Dedifferentiated amniotic fluid mesenchymal stem cell (primary cell): ENCODE data around the gene BHLHE23.

Source experiments
- DNase-seq: peaks from one replicate; pipeline ENCODE4 v3.0.0-alpha.2; 2016; ENCODE audit errors: extremely low spot score

BHLHE23 gene

DNA sequence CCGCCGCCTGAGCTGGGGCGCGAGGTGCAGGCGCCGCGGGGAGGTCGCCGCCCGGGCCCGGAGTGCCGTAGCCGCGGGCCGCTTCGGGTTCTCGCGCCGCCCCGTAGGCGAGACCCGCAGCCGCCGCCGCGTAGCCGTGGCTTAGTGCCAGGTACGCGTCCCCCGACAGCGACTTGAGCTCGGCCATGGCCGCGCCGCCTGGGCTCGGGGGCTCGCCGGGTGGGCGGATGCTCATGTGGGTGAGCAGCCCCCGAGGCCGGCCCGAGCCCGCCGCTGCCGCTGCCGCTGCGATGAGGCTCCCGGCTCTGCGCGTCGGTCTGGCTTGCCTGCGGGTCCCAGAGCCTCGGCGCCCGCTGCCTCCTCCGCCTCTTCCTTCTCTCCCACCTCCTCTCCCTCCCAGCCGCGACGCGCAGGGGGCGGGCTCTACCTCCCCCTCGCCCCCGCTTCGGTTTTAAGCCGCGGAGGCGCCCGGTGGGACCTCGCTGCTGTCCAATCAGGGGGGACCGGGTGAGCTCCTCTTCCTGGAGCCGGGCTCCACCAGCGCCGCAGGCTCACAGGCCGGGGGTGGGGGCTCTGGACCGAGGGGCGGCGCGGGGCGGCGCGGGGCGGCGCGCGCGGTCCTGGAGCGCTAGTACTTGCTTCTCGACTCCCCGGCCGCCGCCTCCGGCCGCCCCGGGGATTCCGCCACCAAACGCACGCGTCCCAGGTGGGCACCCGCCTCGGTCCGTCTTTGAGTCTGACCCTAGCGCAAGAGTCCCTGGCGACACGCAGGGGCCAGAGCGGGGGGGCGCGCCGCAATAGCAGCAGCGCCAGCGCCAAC, at the start of gene BHLHE23:
Gene BHLHE23 (minus strand): TSS at position 425 of the 820 bp plus-strand sequence. CDS start 190 bp downstream, at position 235.
- no peak for DNase-seq

DNA sequence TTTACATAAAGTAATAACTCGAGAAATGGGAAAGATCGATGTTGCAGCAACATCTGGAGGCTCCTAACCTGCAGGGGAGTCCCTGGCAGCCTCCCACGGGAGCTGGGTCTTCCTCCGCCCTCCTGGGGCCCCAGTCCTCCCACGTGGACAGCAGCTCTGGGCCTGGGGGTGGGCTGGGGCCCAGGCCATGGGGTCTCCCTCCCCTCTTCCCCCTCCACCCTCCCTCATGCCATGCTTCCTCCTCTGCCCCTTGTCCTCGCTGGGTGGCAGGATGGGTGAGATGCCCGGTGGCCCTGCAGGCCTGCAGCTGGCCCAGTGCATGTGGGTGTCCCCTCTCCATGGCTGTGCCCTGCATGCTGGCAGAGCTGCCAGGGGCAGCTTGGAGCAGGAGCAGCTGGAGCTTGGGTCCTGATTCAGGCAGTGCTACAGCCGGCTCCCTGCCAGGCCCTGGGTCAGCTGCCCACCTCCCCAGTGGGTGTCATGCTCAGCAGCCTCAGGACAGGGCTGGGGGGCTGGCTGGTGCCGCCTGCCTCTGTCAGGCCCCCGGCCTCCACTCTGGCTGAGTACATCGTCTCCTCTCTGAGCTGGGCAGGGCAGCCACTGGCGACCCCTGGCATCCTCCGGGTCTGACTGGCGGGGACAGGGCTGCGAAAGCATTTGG, 48.9 kb upstream of the BHLHE23 start:
- no peak for DNase-seq

DNA sequence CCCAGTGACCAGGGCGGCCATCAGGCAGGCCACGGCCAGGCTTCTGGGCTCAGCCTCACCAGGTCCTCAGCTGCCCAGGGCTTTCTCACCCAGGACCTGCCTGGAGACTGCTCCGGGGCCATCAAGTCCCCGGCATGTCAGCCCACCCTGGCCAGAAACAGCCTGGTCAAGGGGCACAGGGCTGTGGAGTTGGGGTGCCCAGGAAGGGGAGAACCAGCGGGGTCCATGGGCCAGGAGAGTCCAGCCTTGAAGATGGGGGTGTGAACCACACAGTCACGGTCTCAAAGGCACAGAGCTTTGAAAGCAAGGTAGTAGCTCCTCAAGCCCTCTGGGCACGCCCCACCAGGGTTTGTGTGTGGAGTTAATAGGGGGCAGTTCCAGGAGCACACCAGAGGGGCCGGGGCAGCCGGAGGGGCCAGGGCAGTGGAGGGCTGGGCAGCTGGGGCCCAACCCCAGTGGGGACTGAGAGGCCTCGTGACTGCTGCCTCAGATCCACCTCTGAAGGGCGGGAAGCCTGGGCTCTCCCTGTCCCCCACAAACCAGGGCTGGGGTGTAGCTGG, 48.0 kb upstream of the BHLHE23 start:
- DNase-seq = no peak

DNA sequence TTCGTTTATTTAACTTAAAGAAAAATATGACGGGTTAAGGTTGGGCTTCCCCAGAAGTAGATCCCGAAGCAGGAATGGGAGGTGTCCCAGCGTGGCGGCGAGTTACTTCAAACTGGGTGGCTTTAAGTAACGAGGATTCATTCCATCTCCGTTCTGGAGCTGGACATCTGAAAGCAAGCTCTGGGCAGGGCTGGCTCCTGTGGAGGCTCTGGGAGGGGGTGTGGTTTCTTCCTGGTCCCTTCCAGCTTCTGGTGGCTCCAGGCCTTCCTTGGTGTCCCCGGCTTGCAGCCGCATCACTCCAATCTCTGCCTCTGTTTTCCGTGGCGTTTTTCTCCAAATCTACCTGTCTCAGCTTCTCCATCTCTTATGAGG, 47.3 kb upstream of the BHLHE23 start:
- no peak for DNase-seq

DNA sequence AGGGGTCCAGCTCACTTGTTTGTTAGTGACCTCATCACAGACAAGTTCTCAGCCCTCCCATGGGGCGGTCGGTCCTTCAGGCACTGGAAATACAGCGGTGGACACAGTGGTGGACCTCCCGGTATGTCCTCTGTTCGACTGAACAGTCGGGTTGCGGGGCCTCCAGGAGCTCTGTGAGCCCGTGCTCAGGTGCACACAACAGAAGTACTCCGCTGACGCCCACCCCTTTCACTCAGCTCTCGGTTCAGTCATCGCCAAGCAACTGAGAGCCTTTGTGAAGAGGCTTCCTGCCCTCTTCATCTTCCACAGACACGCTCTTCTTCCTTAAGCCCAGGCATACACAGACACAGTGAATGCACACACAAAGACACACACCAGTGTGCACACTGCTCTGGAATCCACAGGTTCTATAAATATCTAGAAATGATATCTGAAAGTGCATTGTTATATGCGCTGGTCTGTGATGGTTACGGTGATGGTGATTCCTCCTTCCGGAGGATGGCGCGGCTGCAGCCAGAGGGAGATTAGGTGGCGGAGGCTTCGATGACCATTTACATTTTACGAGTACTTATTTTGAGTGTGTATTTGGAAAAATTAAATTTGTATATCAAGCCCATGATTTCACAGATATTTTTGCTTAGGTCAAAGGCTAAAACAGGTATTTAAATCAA, 46.8 kb upstream of the BHLHE23 start:
- no peak for DNase-seq

DNA sequence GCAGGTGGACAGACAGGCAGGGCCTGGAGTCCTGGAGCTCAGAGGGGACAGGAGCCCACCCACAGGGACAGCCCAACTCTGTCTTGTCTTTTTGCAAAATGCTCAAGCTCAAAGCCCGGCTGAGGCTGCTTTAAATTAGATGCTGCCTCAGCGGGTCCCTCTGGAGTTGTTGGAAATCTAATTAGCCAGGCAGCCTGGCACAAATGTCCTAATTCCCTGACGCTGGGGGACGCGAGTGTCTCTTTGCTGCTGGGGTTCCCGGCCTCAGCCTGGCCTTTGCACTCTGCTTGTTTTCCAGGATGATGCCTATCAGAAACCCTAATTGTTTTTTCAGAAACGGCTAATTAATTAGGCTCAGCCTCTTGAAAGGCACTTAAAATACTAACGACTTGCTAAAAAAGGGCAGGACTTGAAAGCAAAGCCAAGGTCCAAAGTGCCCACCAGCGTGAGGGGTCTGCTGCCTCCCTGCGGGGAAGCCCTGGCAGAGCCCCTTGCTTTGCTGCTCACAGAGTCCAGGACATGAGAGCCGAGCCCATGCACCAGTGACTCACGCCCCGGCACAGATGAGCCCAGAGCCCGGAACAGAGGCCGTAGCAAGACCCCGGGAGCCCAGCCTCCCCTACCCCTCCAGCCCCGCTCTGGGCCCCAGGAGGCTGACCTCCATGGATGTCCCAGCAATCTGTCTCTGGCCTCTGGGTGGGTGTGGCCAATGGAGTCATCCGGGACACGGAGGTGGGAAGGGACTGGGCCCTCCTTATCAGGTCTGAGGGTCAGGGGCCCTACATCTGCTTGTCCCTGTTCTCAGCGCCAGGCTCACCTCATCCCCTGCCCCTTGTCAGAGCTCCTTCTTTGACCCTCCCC, 46.0 kb upstream of the BHLHE23 start:
- no peak for DNase-seq

DNA sequence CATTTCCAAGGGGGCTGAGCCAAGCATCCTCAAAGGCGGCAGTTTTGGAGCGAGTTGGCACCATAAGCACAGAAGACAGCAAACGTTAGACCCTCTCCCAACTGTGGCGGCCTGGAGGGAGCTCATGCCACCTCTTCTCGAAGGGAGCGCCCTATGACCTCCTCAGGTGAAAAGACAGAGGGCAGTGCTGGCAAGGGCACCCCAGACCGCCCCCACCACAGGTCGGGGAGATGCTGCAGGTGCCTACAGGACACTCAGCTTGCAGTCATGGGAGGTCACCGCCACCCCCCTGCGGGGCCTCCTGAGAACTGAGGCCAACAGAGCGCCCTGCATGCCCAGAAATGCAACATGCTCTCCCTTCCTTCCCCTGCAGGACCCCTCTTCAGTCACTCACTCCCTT, 45.1 kb upstream of the BHLHE23 start:
- DNase-seq = no peak

DNA sequence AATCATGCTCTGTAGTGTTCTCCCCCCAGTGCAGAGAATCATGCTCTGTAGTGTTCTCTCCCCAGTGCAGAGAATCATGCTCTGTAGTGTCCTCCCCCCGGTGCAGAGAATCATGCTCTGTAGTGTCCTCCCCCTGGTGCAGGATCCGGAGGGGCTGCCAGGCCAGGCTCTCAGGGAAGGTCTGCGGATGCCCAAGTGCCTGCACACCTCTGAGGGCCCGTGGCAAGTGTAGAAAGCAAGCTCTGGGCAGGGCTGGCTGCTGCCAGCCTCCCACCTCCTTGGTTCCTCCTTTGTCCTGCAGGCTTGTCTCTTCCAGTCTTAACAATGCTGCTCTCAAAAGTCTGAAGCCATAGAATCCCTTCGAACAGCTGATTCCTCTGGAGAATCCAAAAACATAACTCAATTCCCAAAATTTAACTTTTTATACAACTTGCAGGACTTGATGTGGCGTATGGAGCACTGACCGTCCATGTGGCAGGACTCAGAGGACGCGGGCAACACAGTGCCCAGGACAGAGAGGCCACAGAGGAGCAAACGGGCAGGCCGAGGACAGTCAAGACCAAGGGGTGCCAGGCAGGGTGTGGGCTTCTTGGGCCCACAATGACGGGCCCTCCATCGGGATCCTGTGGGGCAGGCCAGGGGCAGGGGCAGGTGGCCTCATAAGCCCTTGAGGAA, 44.6 kb upstream of the BHLHE23 start:
- no peak for DNase-seq

DNA sequence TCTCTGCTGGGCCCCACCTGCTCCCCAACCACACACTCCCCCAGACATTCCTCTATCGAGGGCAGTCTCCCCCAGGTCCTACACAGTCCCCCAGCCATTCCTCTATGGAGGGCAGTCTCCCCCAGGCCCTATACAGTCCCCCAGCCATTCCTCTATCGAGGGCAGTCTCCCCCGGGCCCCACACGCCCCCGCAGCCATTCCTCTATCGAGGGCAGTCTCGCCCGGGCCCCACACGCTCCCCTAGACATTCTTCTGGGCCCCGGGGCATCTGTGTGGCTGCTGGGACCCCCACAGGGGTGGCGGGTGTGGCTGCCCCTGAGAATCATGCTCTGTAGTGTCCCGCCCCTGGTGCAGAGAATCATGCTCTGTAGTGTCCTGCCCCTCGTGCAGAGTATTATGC, 43.6 kb upstream of the BHLHE23 start:
- DNase-seq = no peak

DNA sequence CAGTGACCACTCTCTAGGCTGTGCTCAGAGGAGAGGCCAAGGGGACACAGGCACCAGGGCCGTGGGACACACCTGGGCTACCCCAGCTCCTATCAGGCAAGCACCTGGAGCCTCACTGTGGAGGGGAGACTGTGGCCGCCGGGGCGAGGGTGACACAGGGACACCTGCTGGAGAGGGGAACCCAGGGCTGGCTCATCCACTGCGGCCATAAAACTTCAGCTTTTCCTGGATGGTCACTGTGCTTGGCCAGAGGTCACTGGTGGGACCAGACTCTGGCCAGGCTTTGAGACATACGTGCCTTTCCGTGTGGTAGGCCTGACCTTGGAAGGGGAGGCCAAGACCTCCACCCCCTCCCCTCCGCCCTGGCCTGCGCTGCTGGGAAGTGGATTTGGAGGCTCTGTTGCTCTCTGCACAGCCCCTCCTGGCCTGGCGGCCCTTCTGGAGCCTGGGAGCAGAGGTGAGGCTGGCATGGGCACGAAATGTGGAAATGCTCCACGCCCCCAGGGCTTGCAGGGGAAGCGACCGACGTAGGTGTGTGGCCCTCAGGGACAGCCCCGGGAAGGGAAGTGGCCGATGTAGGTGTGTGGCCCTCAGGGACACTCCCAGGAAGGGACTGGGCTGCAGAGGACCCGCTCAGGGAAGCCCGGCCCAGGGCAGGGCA, 42.9 kb upstream of the BHLHE23 start:
- DNase-seq = no peak

DNA sequence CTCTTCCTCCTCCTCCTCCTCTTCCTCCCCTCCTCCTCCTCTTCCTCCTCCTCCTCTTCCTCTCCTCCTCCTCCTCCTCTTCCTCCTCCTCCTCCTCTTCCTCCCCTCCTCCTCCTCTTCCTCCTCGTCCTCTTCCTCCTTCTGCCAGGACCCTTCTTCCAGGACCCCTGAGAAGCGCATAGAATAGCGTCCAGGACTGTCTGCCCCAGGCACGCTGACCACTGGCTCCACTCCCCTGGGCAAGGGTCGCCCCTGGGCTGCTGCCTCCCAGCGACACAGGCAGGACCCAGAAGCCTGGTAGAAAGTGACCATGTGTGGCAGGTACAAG, 42.4 kb upstream of the BHLHE23 start:
- DNase-seq = no peak

DNA sequence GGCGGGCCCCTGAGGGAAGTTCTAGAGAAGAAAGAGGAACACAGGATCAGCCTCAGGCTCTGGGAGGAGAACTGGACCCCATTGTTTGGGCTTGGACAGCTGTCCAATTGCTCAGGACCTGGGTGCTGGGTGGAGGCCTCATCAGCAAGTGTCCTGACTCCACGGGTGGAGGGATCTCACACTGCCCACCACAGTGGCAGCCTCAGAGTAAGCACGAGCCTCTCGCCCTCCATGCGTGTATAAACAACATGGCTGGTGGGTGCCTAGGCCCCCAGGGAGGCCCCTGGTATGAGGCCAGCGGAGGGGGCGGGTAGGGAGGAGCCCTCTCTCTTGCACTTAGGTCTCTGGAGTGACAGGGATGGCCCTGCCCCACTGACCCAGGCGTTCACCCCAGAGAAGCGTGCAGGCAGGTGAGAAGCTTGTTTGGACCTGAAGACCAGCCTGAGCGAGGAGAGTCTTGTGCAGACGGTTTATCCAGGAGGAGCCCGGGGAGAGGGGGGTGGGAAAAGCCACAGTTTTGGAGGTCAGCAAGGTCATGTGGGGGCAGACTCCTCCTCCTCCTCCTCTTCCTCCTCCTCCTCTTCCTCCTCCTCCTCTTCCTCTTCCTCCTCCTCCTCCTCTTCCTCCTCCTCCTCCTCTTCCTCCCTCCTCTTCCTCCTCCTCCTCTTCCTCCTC, 41.9 kb upstream of the BHLHE23 start:
- DNase-seq = no peak

DNA sequence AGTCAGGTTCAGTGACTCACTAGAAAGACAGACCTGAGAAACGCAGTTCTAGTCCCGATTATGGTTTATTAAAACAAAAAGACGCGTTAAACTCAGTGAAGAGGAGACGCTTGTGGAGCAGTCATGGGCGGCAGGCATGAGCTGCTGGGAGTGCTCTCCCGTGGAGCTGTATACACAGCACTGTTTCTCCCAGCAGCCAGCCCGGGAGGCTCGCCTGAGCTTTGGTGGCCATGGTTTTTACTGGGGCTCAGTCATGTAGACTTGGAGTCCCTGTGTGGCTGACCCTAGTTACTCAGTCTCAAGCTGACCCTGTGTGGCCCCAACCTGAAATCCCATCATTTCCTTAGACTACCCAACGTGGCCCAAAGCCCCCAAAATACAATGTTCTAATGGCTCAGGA, 41.2 kb upstream of the BHLHE23 start:
- no peak for DNase-seq

DNA sequence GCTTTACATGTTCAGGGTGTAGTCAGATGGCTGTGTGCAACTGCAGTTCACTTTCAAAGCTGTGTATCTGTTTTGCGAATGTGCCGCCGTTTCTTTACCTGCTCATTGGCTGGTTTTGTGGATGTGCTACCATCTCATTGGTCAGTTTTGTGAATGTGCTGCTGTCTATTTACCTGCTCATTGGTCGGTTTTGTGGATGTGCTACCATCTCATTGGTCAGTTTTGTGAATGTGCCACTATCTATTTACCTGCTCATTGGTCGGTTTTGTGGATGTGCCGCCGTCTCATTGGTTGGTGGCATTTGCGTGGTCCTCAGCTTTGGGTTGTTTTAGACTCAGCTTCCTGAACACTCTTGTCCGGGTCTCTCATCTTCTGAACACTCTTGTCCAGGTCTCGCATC, 40.5 kb upstream of the BHLHE23 start:
- no peak for DNase-seq

DNA sequence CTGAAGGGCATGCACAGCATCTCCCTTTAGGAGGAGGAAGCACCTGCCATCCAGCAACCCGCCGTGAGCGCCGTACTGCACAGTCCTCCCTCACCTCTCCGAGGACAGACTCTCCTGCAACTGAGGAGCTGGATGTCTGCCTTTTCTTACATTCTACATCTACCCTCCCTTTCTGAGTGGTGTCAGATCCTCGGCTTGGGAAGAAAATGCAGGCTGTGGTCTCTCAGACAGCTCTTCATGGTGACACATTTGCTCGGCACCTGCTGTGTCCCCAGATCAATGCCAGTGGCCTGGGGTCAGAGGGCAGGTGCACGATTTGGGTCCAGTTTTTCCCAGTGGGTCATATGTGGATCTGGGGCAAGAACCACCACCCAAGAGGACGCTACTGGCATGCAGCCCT, 40.1 kb upstream of the BHLHE23 start:
- DNase-seq = no peak

DNA sequence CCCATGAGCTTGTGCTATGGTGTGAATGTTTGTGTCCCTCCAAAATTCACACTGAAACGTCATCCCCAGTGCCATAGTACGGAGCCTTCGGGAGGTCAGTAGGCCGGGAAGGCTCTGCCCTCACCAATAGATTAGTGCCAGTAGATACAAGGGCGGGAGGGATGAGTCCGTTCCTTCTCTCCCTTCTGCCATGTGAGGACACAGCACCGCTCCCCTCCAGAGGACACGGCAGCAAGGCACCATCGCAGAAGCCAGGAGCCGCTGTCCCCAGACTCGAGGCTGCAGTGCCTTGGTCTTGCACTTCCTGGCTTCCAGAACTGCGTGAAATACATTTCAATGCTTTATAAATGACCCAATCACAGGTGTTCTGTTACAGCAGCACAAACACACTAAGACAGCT, 39.2 kb upstream of the BHLHE23 start:
- DNase-seq = no peak

DNA sequence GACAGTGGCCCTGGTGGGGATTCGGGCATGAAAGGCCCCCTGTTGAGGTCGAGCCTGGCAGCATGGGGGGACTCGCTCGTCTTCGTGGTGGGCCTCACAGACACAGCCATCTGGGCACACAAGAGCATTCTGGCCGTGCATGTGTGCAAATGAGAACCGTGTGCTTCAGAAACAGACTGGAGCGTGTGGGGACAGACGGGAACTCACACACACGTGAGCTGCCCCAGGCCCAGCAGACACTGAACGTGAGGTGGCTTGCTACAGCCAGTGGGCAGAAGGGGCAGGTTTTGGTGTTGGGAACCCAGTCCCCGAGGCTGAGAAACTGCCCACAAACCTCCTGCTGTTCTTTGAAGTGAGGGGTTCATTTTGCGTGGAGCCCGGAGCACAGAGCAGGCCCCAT, 38.6 kb upstream of the BHLHE23 start:
- no peak for DNase-seq

DNA sequence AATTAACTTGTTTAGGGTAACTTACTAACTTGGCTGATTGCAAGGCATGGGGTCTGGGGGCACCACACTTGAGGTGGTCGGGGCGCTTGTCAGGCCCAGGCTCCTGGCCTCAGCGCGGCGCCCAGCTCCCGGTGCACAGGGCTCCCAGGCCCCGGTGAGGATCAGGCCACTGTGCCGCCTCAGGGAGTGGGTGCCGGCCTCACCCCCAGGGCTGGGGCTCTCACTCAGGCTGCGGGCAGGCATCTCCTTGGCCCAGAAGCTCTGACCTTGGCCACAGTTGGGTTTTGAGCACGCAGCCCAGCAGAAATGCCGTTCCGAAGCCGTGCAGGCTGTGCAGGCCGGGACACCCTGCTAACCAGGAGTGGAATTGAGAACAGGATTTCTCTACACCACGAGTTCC, 37.8 kb upstream of the BHLHE23 start:
- DNase-seq = no peak

DNA sequence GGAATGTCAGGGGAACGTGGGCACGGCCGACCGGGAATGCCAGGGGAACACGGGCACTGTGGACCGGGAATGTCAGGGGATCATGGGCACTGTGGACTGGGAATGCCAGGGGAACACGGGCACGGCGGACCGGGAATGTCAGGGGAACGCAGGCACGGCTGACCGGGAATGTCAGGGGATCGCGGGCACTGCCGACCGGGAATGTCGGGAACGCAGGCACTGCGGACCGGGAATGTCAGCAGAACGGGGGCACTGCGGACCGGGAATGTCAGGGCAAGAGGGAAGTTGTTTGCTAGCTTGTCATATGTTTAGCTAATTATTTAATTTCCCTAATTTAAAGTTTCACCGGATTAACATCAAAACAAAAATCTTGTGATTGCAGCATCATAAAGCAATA, 37.4 kb upstream of the BHLHE23 start:
- DNase-seq = no peak
